K562 (cell line): Measurements from ENCODE around the gene SRPK2. TPM values are rescaled to one million over a fixed set of nuclear protein-coding genes. Genes with fewer than 3 reads are reported as not detected.

ENCODE experiments used
- CEBPG ChIP-seq, 3 experiments: fragments of 200-800 bp in 1 of 3; sonication (Bioruptor generic) in 1 of 3; sonication (generic) in 1 of 3; formaldehyde crosslinking in 1 of 3; IDR thresholded peaks in 2 of 3; conservative IDR thresholded peaks in 1 of 3; 2 replicates each; pipeline versions ENCODE4 v1.6.1 to v1.8.0; 2016 to 2022; ENCODE audit warnings: missing compliant biosample characterization in 2 of 3, missing genetic modification characterization in 2 of 3, mild to moderate bottlenecking in 1 of 3, missing genetic modification reagents in 1 of 3
- ESRRA ChIP-seq: fragments of 450-650 bp; IDR thresholded peaks from 2 replicates; pipeline ENCODE4 v1.6.1; 2014; ENCODE audit warnings: low read depth, mild to moderate bottlenecking, moderate library complexity, borderline replicate concordance
- FOXP1 ChIP-seq: sonication (generic); formaldehyde crosslinking; IDR thresholded peaks from 2 replicates; pipeline ENCODE4 v1.8.0; 2022; ENCODE audit warnings: mild to moderate bottlenecking, missing genetic modification reagents
- GTF3C2 ChIP-seq: IDR thresholded peaks from 3 replicates; pipeline ENCODE4 v1.6.1; 2011; ENCODE audit warnings: borderline replicate concordance, mild to moderate bottlenecking, moderate library complexity; ENCODE audit not compliant: insufficient read length; ENCODE audit errors: extremely low read depth
- HES1 ChIP-seq: fragments of 450-650 bp; IDR thresholded peaks from 2 replicates; pipeline ENCODE4 v1.6.1; 2016; ENCODE audit warnings: low read depth, mild to moderate bottlenecking, moderate library complexity
- RBM14 ChIP-seq: fragments of 200-400 bp; formaldehyde crosslinking; IDR thresholded peaks from 2 replicates; pipeline ENCODE4 v1.6.1; 2018; ENCODE audit warnings: low read depth, mild to moderate bottlenecking, low read length, moderate library complexity, borderline replicate concordance; ENCODE audit not compliant: insufficient read depth
- SREBF1 ChIP-seq: fragments of 150-350 bp; IDR thresholded peaks from 2 replicates; pipeline ENCODE4 v1.6.1; 2014; ENCODE audit warnings: antibody characterized with exemption, low read depth, low read length, borderline replicate concordance
- TAL1 ChIP-seq: fragments of 450-650 bp; IDR thresholded peaks from 2 replicates; pipeline ENCODE4 v1.6.1; 2016; ENCODE audit warnings: mild to moderate bottlenecking
- TCF3 ChIP-seq: sonication (generic); formaldehyde crosslinking; IDR thresholded peaks from 2 replicates; pipeline ENCODE4 v1.4.0; 2020; ENCODE audit warnings: mild to moderate bottlenecking, missing genetic modification reagents
- ZBTB5 ChIP-seq: fragments of 450-650 bp; IDR thresholded peaks from 2 replicates; pipeline ENCODE4 v1.6.1; 2017; ENCODE audit warnings: antibody characterized with exemption
- ZKSCAN1 ChIP-seq: fragments of 150-350 bp; IDR thresholded peaks from 2 replicates; pipeline ENCODE4 v1.6.1; 2016; ENCODE audit warnings: low read depth, low read length
- ZNF274 ChIP-seq: IDR thresholded peaks from 2 replicates; pipeline ENCODE4 v1.6.1; 2011; ENCODE audit warnings: low read depth, mild to moderate bottlenecking, low read length, moderate library complexity, borderline replicate concordance
- ZNF512 ChIP-seq: IDR thresholded peaks from 2 replicates; pipeline ENCODE4 v1.6.1; 2016; ENCODE audit warnings: missing genetic modification characterization, missing compliant biosample characterization
- ZNF592 ChIP-seq: fragments of 450-650 bp; IDR thresholded peaks from 2 replicates; pipeline ENCODE4 v1.6.1; 2017; ENCODE audit warnings: antibody characterized with exemption, mild to moderate bottlenecking
- polyA plus RNA-seq, 8 experiments: library from polyadenylated mRNA; depleted of rRNA in 4 of 8; stranded (reverse) in 5 of 8; unstranded in 3 of 8; fragments of >200 nt; fragmentation: Nextera tagmentation in 2 of 8; fragmentation: Illumina TruSeq in 1 of 8; extraction: Ambion mirVana in 2 of 8; extraction: Trizol in 1 of 8; gene quantifications; 2 replicates each; pipeline versions ENCODE4 v1.2.1 to v1.2.3, GENCODE V29; 2011 to 2014; ENCODE audit warnings: inconsistent platforms in 1 of 8, missing spikeins in 1 of 8
- total RNA-seq, 7 experiments: library from RNA; depleted of rRNA in 6 of 7; stranded (reverse); fragments of >200 nt in 6 of 7; fragmentation: Illumina TruSeq in 2 of 7; extraction: Trizol in 2 of 7; gene quantifications; 2 replicates each; pipeline versions ENCODE4 v1.2.1 to v1.2.3, GENCODE V29; 2011 to 2021; ENCODE audit warnings: low replicate concordance in 1 of 7

SRPK2 gene
- total and polyA plus RNA-seq, 9 of the 15 experiments (the other 6 are each of a cell fraction or from before 2014, with no cell fraction given) = 21.5 to 44.7 (median 33.3) TPM

GRCh38 chr7:105388356-105389087 lies at the start of gene SRPK2 (continued):
- TF ChIP-seq CEBPG (CRISPR knock-in tag; IDR thresholded peaks at IDR 0.05) = no peak
- TF ChIP-seq CEBPG (tag; conservative IDR thresholded peaks at IDR 0.05 in 1 of 2, IDR thresholded peaks at IDR 0.05 in 1 of 2) = no peak
- TF ChIP-seq ZNF512 (tag) = no peak
- no peak for TF ChIP-seq RBM14
- TF ChIP-seq TCF3 = no peak
- no peak for TF ChIP-seq ZBTB5
- no peak for TF ChIP-seq TAL1
- TF ChIP-seq HES1 = no peak
- peak; percentile 60; the same call in 1 of the 2 replicates for TF ChIP-seq FOXP1 (CRISPR knock-in tag)
- 0 out of 2 replicates have a peak, but pooled peaks have one; percentile 11 for TF ChIP-seq ZKSCAN1
- TF ChIP-seq ZNF592 = no peak
- no peak for TF ChIP-seq ESRRA
- no peak for TF ChIP-seq SREBF1
- no peak for TF ChIP-seq GTF3C2
- no peak for TF ChIP-seq ZNF274
